ENCODE measurements around the gene SPATA1. TPM values are rescaled to one million over a fixed set of nuclear protein-coding genes. Genes with fewer than 3 reads are reported as not detected.

The SPATA1 gene
- polyA plus RNA-seq, 1 of the 3 experiments (the other 2 are of a cell fraction): 1.2 TPM

DNA sequence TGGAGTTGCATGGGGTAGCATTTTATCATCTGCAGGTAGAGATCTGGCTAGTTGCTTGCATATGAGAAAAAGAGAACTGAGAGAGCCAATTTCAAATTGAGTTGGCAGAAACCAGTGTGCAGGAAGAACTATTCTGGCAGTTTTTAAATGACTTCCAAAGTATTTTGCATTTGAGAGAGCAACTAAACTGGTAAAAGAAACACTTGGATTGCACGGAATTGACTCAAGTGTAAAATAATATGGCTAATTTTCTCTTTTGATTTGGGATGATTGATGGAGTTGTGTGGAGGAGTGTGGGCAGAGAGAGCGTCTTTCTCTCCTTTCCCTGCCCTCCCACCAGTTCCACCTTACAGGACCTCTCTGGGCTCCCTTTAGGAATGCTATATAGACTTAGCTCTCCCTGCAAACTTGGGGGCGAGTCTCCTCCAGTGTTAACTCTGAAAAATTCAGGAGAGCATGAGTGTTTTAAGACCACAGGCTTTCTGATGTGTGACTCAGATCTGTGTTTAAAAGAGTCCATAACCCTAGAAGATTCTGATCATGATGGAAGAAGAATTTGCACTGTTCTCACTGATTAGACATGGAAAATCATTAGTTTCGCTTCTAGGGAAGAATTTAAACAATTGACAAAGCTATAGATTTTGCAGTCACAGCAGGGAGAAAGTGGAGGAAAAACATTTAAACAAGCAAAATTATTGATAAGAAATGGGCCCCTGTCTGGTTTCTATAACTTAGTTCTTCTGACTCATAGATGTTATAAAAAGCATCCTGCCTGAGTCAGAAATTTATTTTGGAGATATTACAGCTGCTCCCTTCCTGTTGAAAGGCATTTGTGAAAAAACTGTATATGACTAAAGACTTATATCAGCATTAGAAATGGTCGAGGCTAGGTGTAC, 92.9 kb downstream of the SPATA1 start (continued):
- TF ChIP-seq GABPA (IDR thresholded peaks at IDR 0.05; ENCODE audit: low read depth) (no peak), FOSL2 (IDR thresholded peaks at IDR 0.05; ENCODE audit: borderline replicate concordance, low read depth) (peak; percentile 93), MXI1 (IDR thresholded peaks at IDR 0.05; ENCODE audit: low read depth, low read length) (no peak), FOXM1 (IDR thresholded peaks at IDR 0.05; ENCODE audit: low read depth) (no peak), TAF1 (IDR thresholded peaks at IDR 0.05; ENCODE audit: borderline replicate concordance, low read depth, low read length) (no peak; the same call in 1 of the 2 replicates), TEAD4 (IDR thresholded peaks at IDR 0.05; ENCODE audit: borderline replicate concordance, insufficient read depth) (no peak; the same call in 1 of the 2 replicates), EP300 (IDR thresholded peaks at IDR 0.05; ENCODE audit: borderline replicate concordance in 1 of 2, low read depth in 1 of 2, low read length in 1 of 2) (peak in 1 of 2 experiments; percentile 69; a peak in 2 of 4 replicates), GATA2 (CRISPR knock-in tag; IDR thresholded peaks at IDR 0.05) (no peak)
- TF ChIP-seq, protein P1, sequence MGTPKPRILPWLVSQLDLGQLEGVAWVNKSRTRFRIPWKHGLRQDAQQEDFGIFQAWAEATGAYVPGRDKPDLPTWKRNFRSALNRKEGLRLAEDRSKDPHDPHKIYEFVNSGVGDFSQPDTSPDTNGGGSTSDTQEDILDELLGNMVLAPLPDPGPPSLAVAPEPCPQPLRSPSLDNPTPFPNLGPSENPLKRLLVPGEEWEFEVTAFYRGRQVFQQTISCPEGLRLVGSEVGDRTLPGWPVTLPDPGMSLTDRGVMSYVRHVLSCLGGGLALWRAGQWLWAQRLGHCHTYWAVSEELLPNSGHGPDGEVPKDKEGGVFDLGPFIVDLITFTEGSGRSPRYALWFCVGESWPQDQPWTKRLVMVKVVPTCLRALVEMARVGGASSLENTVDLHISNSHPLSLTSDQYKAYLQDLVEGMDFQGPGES (IDR thresholded peaks at IDR 0.05; ENCODE audit: low read depth, low read length): no peak
- TF ChIP-seq, protein P2, sequence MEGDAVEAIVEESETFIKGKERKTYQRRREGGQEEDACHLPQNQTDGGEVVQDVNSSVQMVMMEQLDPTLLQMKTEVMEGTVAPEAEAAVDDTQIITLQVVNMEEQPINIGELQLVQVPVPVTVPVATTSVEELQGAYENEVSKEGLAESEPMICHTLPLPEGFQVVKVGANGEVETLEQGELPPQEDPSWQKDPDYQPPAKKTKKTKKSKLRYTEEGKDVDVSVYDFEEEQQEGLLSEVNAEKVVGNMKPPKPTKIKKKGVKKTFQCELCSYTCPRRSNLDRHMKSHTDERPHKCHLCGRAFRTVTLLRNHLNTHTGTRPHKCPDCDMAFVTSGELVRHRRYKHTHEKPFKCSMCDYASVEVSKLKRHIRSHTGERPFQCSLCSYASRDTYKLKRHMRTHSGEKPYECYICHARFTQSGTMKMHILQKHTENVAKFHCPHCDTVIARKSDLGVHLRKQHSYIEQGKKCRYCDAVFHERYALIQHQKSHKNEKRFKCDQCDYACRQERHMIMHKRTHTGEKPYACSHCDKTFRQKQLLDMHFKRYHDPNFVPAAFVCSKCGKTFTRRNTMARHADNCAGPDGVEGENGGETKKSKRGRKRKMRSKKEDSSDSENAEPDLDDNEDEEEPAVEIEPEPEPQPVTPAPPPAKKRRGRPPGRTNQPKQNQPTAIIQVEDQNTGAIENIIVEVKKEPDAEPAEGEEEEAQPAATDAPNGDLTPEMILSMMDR (IDR thresholded peaks at IDR 0.05): no peak

DNA sequence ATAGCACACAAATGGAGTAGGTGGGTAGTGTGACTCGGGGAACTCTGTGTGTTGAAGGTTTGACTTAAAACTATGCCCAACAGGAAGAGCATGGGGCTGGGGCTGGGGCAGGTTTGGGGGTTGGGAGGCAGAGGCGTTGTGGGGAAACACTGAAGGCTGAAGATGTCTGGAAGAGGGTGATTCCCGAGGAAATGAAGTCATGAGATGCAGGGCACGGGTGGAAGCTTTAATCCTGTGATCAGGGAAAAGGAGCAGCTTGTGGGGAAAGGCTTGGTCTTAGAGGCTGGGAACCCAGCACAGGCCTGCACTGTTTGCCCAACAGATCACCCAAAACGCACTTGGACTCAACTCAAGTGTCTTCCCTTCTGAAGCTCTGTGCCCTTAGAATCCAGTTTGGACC, 94.6 kb downstream of the SPATA1 start:
- Histone ChIP-seq H3K4me2 (no peak overlapping the region), H2AFZ (ENCODE audit: low read depth) (no peak overlapping the region), H3K9ac (no peak overlapping the region), H3K79me2 (ENCODE audit: insufficient read depth) (no peaks in the 10 kb centered on the region), H3K4me3 (ENCODE audit: low read depth in 2 of 2, low read length in 1 of 2) (no peak overlapping the region), H3K9me2 (no peaks in the 10 kb centered on the region), H4K20me1 (ENCODE audit: insufficient read depth) (no peaks in the 10 kb centered on the region), H3F3A (replicated peaks; ENCODE audit: insufficient read depth) (peaks cover 44% of the 10 kb centered on the region), H3K27ac (ENCODE audit: low read depth in 2 of 2, low read length in 1 of 2) (peak overlapping the region in 1 of 2 experiments; percentile 97; a peak in 1 of 4 replicates), H3K36me3 (replicated peaks in 1 of 2; ENCODE audit: control insufficient read depth in 1 of 2, insufficient read depth in 2 of 2, low read length in 1 of 2) (no peaks in the 10 kb centered on the region), H3K27me3 (ENCODE audit: insufficient read depth) (no peaks in the 10 kb centered on the region), H3K4me1 (ENCODE audit: control insufficient read depth in 1 of 2, insufficient read depth in 2 of 2, low read depth in 1 of 2, low read length in 1 of 2) (peaks cover 3 to 6% of the 10 kb centered on the region in 2 experiments; a peak in 2 of 4 replicates), H3K9me3 (no peaks in the 10 kb centered on the region)
- CTCF ChIA-PET: interaction anchor here (0.6 to 1.1 kb wide), 2 partner anchors 20 to 479 kb away, joined by 3 to 4 read pairs; no protein-coding TSS in a partner anchor
- 89% methylated on average over 4 of the region's 5 CpGs for WGBS (ENCODE audit: low lambda C conversion rate)
- no peak for TF ChIP-seq MEF2A (IDR thresholded peaks at IDR 0.05; ENCODE audit: borderline replicate concordance, low read depth)
- TF ChIP-seq RFX5 (IDR thresholded peaks at IDR 0.05; ENCODE audit: low read length): no peak
- no peak for TF ChIP-seq GABPA (IDR thresholded peaks at IDR 0.05; ENCODE audit: low read depth)
- TF ChIP-seq ELF1 (IDR thresholded peaks at IDR 0.05): no peak
- no peak for DNase-seq
- POLR2A ChIA-PET: no interaction called here
